Measurements from ENCODE around the gene CBARP. TPM values are rescaled to one million over a fixed set of nuclear protein-coding genes. Genes with fewer than 3 reads are reported as not detected.

CBARP gene
- total and polyA plus RNA-seq, 9 donors, result 0.84 to 2.9 (median 1.8) TPM

- WGBS (ENCODE audit: insufficient coverage), result 67% methylated on average over 4 of the region's 23 CpGs
- no peaks in the 10 kb centered on the region for H3K27me3 ChIP-seq (ENCODE audit: control insufficient read depth, insufficient read depth, low read length)
- peak overlapping the region; percentile 31 for H3K27ac ChIP-seq (ENCODE audit: low read length)
- H3K9me3 ChIP-seq (replicated peaks; ENCODE audit: control insufficient read depth, low read depth, low read length), result no peaks in the 10 kb centered on the region
- DNase-seq, result no peak
- peaks cover 51% of the 10 kb centered on the region for H3K36me3 ChIP-seq (ENCODE audit: control insufficient read depth, insufficient read depth, low read length)
- no peak overlapping the region for H3K4me3 ChIP-seq (ENCODE audit: low read length)
- peaks cover 81% of the 10 kb centered on the region for H3K4me1 ChIP-seq (ENCODE audit: control insufficient read depth, insufficient read depth, low read length)
Observed at GRCh38 chr19:1257475-1258162, 19.8 kb upstream of the CBARP start.

- no peak overlapping the region for H3K27ac ChIP-seq (ENCODE audit: low read length)
- H3K4me1 ChIP-seq (ENCODE audit: control insufficient read depth, insufficient read depth, low read length), result peaks cover 81% of the 10 kb centered on the region
- 75% methylated on average over 35 of the region's 46 CpGs for WGBS (ENCODE audit: insufficient coverage)
Observed at GRCh38 chr19:1256646-1257474, 19.1 kb upstream of the CBARP start.

GRCh38 chr19:1255186-1256161 is 17.7 kb upstream of the CBARP start:
- Histone ChIP-seq H3K4me3 (ENCODE audit: low read length) (no peak overlapping the region), H3K9me3 (replicated peaks; ENCODE audit: control insufficient read depth, low read depth, low read length) (no peaks in the 10 kb centered on the region), H3K36me3 (ENCODE audit: control insufficient read depth, insufficient read depth, low read length) (peaks cover 59% of the 10 kb centered on the region), H3K27me3 (ENCODE audit: control insufficient read depth, insufficient read depth, low read length) (no peaks in the 10 kb centered on the region), H3K4me1 (ENCODE audit: control insufficient read depth, insufficient read depth, low read length) (peaks cover 79% of the 10 kb centered on the region), H3K27ac (ENCODE audit: low read length) (peak overlapping the region; percentile 9)
- WGBS (ENCODE audit: insufficient coverage), result 89% methylated on average over 46 of the region's 52 CpGs
- DNase-seq, result peak; percentile 53

More at GRCh38 chr19:1256646-1257474, 19.1 kb upstream of the CBARP start:
- Histone ChIP-seq H3K36me3 (ENCODE audit: control insufficient read depth, insufficient read depth, low read length) (peaks cover 52% of the 10 kb centered on the region), H3K9me3 (replicated peaks; ENCODE audit: control insufficient read depth, low read depth, low read length) (no peaks in the 10 kb centered on the region), H3K4me3 (ENCODE audit: low read length) (no peak overlapping the region), H3K27me3 (ENCODE audit: control insufficient read depth, insufficient read depth, low read length) (no peaks in the 10 kb centered on the region)
- no peak for DNase-seq

DNA sequence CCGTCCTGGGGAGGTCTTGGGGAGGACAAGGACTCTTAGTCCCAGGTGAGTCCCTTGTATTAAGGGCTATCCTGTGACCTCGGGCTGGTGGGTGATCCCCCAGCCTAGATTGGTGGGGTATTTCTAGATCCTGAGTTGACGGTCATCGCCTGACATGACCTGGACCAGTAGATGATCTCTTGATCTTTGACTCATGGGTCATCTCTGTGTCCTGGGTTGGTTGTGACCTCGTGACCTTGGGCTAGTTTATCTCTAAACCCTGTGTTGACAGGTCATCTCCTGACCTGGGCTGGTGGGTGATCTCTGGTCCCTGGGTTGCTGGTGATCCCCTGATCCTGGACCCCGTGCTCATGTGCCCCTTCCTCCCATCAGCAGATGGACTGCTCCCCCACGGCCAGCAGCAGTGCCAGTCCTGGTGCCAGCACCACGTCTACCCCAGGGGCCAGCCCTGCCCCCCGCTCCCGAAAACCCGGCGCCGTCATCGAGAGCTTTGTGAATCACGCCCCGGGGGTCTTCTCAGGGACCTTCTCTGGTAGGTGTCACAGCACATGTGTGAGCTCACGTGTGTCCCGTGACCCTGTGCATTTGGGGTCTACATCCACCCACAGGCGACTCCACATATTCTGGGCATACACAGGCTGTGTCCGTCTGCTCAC is 16.9 kb upstream of the CBARP start:
- Histone ChIP-seq H3K4me3 (ENCODE audit: low read length) (no peak overlapping the region), H3K27me3 (ENCODE audit: control insufficient read depth, insufficient read depth, low read length) (no peaks in the 10 kb centered on the region), H3K27ac (ENCODE audit: low read length) (no peak overlapping the region), H3K36me3 (ENCODE audit: control insufficient read depth, insufficient read depth, low read length) (peaks cover 59% of the 10 kb centered on the region), H3K9me3 (replicated peaks; ENCODE audit: control insufficient read depth, low read depth, low read length) (no peaks in the 10 kb centered on the region), H3K4me1 (ENCODE audit: control insufficient read depth, insufficient read depth, low read length) (peaks cover 71% of the 10 kb centered on the region)
- DNase-seq, result no peak
- 88% methylated on average over 20 of the region's 20 CpGs for WGBS (ENCODE audit: insufficient coverage)

GRCh38 chr19:1254081-1254527 is 16.3 kb upstream of the CBARP start:
- H3K36me3 ChIP-seq (ENCODE audit: control insufficient read depth, insufficient read depth, low read length), result peaks cover 58% of the 10 kb centered on the region
- no peaks in the 10 kb centered on the region for H3K9me3 ChIP-seq (replicated peaks; ENCODE audit: control insufficient read depth, low read depth, low read length)
- 93% methylated on average over 34 of the region's 37 CpGs for WGBS (ENCODE audit: insufficient coverage)
- H3K27me3 ChIP-seq (ENCODE audit: control insufficient read depth, insufficient read depth, low read length), result no peaks in the 10 kb centered on the region
- no peak for DNase-seq
- no peak overlapping the region for H3K4me3 ChIP-seq (ENCODE audit: low read length)
- H3K4me1 ChIP-seq (ENCODE audit: control insufficient read depth, insufficient read depth, low read length), result peaks cover 65% of the 10 kb centered on the region
- peak overlapping the region; percentile 92 for H3K27ac ChIP-seq (ENCODE audit: low read length)

DNA sequence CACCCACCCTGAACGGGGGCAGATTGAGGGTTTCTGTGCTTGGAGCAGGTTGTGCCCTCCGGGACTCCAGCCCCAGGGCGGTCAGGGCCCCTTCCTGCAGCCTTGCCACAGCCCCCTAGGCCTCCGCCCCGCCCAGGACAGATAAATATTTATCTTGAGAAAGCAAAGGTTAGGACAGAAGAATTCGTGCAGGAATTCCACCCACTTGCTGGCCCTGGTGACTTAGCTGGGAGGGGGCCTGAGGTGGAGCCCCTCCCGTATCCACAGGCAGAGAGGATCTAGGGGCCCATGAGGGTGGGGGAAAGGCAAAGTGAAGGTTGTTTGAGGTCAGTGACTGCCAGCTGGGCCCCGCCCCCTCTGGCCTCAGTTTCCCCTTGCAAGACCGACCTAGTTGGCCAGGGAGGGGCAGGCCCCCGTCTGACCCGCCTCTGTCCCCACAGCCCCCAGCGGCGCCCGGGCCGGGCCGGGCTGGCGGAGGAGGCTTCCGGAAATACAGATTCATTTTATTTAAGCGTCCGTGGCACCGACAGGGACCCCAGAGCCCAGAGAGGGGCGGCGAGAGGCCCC is 15.8 kb upstream of the CBARP start:
- DNase-seq, result no peak
- Histone ChIP-seq H3K36me3 (ENCODE audit: control insufficient read depth, insufficient read depth, low read length) (peaks cover 54% of the 10 kb centered on the region), H3K27ac (ENCODE audit: low read length) (peak overlapping the region; percentile 92), H3K4me3 (ENCODE audit: low read length) (peak overlapping the region; percentile 66), H3K4me1 (ENCODE audit: control insufficient read depth, insufficient read depth, low read length) (peaks cover 61% of the 10 kb centered on the region), H3K27me3 (ENCODE audit: control insufficient read depth, insufficient read depth, low read length) (no peaks in the 10 kb centered on the region), H3K9me3 (replicated peaks; ENCODE audit: control insufficient read depth, low read depth, low read length) (no peaks in the 10 kb centered on the region)
- 76% methylated on average over 16 of the region's 23 CpGs for WGBS (ENCODE audit: insufficient coverage)

GRCh38 chr19:1252821-1253513 is 15.2 kb upstream of the CBARP start:
- Histone ChIP-seq H3K27me3 (ENCODE audit: control insufficient read depth, insufficient read depth, low read length) (no peaks in the 10 kb centered on the region), H3K36me3 (ENCODE audit: control insufficient read depth, insufficient read depth, low read length) (peaks cover 51% of the 10 kb centered on the region), H3K4me3 (ENCODE audit: low read length) (peak overlapping the region; percentile 66), H3K27ac (ENCODE audit: low read length) (peak overlapping the region; percentile 92), H3K4me1 (ENCODE audit: control insufficient read depth, insufficient read depth, low read length) (peaks cover 59% of the 10 kb centered on the region), H3K9me3 (replicated peaks; ENCODE audit: control insufficient read depth, low read depth, low read length) (no peaks in the 10 kb centered on the region)
- DNase-seq, result peak; percentile 86
- WGBS (ENCODE audit: insufficient coverage), result 3% methylated on average over 9 of the region's 26 CpGs

GRCh38 chr19:1252221-1252820 is 14.5 kb upstream of the CBARP start:
- peak overlapping the region; percentile 92 for H3K27ac ChIP-seq (ENCODE audit: low read length)
- peaks cover 45% of the 10 kb centered on the region for H3K36me3 ChIP-seq (ENCODE audit: control insufficient read depth, insufficient read depth, low read length)
- WGBS (ENCODE audit: insufficient coverage), result 2% methylated on average over 14 of the region's 30 CpGs
- DNase-seq, result peak; percentile 90
- peaks cover 61% of the 10 kb centered on the region for H3K4me1 ChIP-seq (ENCODE audit: control insufficient read depth, insufficient read depth, low read length)
- H3K27me3 ChIP-seq (ENCODE audit: control insufficient read depth, insufficient read depth, low read length), result no peaks in the 10 kb centered on the region
- H3K9me3 ChIP-seq (replicated peaks; ENCODE audit: control insufficient read depth, low read depth, low read length), result no peaks in the 10 kb centered on the region
- peak overlapping the region; percentile 66 for H3K4me3 ChIP-seq (ENCODE audit: low read length)
